ENCODE measurements around the gene RNF43. TPM values are rescaled to one million over a fixed set of nuclear protein-coding genes. Genes with fewer than 3 reads are reported as not detected.
A peak's percentile ranks its signal among the peaks of the same experiment; 100 is the strongest.

Gene RNF43
- total RNA-seq, 1 experiment from 2014 or later, result 42.2 TPM

- no TSS peak for BruUV-seq (replicated peaks)
- Histone ChIP-seq H3K4me1 (ENCODE audit: control insufficient read depth in 1 of 2, insufficient read depth in 2 of 2, low read length in 2 of 2) (peaks cover 24 to 36% of the 10 kb centered on the region in 2 experiments), H3K27me3 (ENCODE audit: insufficient read depth, low read length) (no peaks in the 10 kb centered on the region), H3K9me3 (ENCODE audit: control insufficient read depth in 1 of 2, insufficient read depth in 1 of 2, low read depth in 1 of 2, low read length in 2 of 2) (no peaks in the 10 kb centered on the region), H3K79me2 (ENCODE audit: insufficient read depth, low read length) (peaks cover 15% of the 10 kb centered on the region), H3K4me2 (ENCODE audit: low read length) (no peak overlapping the region), H3K9ac (ENCODE audit: low read length) (no peak overlapping the region), H3K36me3 (ENCODE audit: control insufficient read depth in 1 of 2, insufficient read depth in 2 of 2, low read length in 2 of 2) (no peaks in the 10 kb centered on the region), H2AFZ (ENCODE audit: low read depth, low read length, poor library complexity, severe bottlenecking) (peak overlapping the region; percentile 12), H3K4me3 (replicated peaks in 1 of 2; ENCODE audit: low read depth in 1 of 2, low read length in 2 of 2) (no peak overlapping the region), H3K9me2 (ENCODE audit: insufficient read depth) (no peaks in the 10 kb centered on the region), H3K27ac (ENCODE audit: low read depth, low read length) (no peak overlapping the region), H4K20me1 (ENCODE audit: insufficient read depth) (no peaks in the 10 kb centered on the region)
- no peak for TF ChIP-seq EGR1 (IDR thresholded peaks at IDR 0.05; ENCODE audit: low read depth)
- TF ChIP-seq YY1 (IDR thresholded peaks at IDR 0.05; ENCODE audit: extremely low read depth, insufficient replicate concordance, low read depth, low read length), result no peak
- TF ChIP-seq, protein P1, sequence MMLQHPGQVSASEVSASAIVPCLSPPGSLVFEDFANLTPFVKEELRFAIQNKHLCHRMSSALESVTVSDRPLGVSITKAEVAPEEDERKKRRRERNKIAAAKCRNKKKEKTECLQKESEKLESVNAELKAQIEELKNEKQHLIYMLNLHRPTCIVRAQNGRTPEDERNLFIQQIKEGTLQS (IDR thresholded peaks at IDR 0.05), result no peak
- no peak for TF ChIP-seq EZH2phosphoT487 (IDR thresholded peaks at IDR 0.05; ENCODE audit: borderline replicate concordance)
- TF ChIP-seq POLR2AphosphoS5 (IDR thresholded peaks at IDR 0.05; ENCODE audit: low read depth, low read length), result no peak
- no peak for TF ChIP-seq CBX3 (IDR thresholded peaks at IDR 0.05; ENCODE audit: low read depth)
- TF ChIP-seq JUND (IDR thresholded peaks at IDR 0.05), result no peak
- no peak for TF ChIP-seq CEBPB (IDR thresholded peaks at IDR 0.05; ENCODE audit: low read depth)
- TF ChIP-seq SRF (IDR thresholded peaks at IDR 0.05; ENCODE audit: low read depth), result no peak
- TF ChIP-seq TCF7L2 (IDR thresholded peaks at IDR 0.05; ENCODE audit: borderline replicate concordance, extremely low read depth, insufficient read depth, insufficient read length), result no peak
- TF ChIP-seq, protein P2, sequence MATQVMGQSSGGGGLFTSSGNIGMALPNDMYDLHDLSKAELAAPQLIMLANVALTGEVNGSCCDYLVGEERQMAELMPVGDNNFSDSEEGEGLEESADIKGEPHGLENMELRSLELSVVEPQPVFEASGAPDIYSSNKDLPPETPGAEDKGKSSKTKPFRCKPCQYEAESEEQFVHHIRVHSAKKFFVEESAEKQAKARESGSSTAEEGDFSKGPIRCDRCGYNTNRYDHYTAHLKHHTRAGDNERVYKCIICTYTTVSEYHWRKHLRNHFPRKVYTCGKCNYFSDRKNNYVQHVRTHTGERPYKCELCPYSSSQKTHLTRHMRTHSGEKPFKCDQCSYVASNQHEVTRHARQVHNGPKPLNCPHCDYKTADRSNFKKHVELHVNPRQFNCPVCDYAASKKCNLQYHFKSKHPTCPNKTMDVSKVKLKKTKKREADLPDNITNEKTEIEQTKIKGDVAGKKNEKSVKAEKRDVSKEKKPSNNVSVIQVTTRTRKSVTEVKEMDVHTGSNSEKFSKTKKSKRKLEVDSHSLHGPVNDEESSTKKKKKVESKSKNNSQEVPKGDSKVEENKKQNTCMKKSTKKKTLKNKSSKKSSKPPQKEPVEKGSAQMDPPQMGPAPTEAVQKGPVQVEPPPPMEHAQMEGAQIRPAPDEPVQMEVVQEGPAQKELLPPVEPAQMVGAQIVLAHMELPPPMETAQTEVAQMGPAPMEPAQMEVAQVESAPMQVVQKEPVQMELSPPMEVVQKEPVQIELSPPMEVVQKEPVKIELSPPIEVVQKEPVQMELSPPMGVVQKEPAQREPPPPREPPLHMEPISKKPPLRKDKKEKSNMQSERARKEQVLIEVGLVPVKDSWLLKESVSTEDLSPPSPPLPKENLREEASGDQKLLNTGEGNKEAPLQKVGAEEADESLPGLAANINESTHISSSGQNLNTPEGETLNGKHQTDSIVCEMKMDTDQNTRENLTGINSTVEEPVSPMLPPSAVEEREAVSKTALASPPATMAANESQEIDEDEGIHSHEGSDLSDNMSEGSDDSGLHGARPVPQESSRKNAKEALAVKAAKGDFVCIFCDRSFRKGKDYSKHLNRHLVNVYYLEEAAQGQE (IDR thresholded peaks at IDR 0.05; ENCODE audit: low read depth), result no peak
- no peak for TF ChIP-seq SIN3A (IDR thresholded peaks at IDR 0.05; ENCODE audit: low read depth)
- no peak for TF ChIP-seq FOSL1 (IDR thresholded peaks at IDR 0.05; ENCODE audit: low read depth)
- no peak for TF ChIP-seq RAD21 (IDR thresholded peaks at IDR 0.05; ENCODE audit: low read depth)
- TF ChIP-seq ZBTB33 (IDR thresholded peaks at IDR 0.05; ENCODE audit: extremely low read depth, insufficient replicate concordance, low read length), result no peak
- TF ChIP-seq EZH2 (IDR thresholded peaks at IDR 0.05), result no peak
- no peak for TF ChIP-seq ZFX (IDR thresholded peaks at IDR 0.05)
- RAD21 ChIA-PET (ENCODE audit: low non-redundant PET in 1 of 2, low total read pairs in 2 of 2, uncharacterized antibody in 2 of 2, unreplicated experiment in 2 of 2), result no interaction called here
- CTCF ChIA-PET, result interaction anchor here (0.9 to 1.5 kb wide), 2 partner anchors 18 to 103 kb away, joined by 3 to 4 read pairs; no protein-coding TSS in a partner anchor
- DNase-seq (ENCODE audit: low read depth, low spot score) (no peak), ATAC-seq (no peak)
- intact Hi-C loops (cut with micrococcal nuclease), result no loop called here
- POLR2A ChIA-PET, result no interaction called here
Observed at GRCh38 chr17:58420827-58421226, 3.5 kb upstream of the RNF43 start.
